Esophagus squamous epithelium (tissue), 5 donors: ENCODE measurements around the gene B3GALT6. TPM values are rescaled to one million over a fixed set of nuclear protein-coding genes. Genes with fewer than 3 reads are reported as not detected.

ENCODE experiments used
- DNase-seq: peaks from one replicate; lab custom pipeline; 2025; lab: John Stamatoyannopoulos, UW
- H3K27ac ChIP-seq, 4 donors: fragments of 200-600 bp; sonication (generic); one replicate each; pipeline ENCODE4 v1.5.1; 2016 to 2019; ENCODE audit warnings: mild to moderate bottlenecking in 1 of 4
- H3K27me3 ChIP-seq, 4 donors: fragments of 200-600 bp; sonication (generic); 1 replicate in 3 of 4; 2 replicates in 1 of 4; pipeline versions ENCODE4 v1.5.1 to v1.6.0; 2017 to 2021; ENCODE audit warnings: antibody characterized with exemption in 1 of 4
- H3K36me3 ChIP-seq, 3 donors: fragments of 200-600 bp; sonication (generic); one replicate each; pipeline ENCODE4 v1.5.1; 2016 to 2019
- H3K4me1 ChIP-seq, 3 donors: fragments of 200-600 bp; sonication (generic); one replicate each; pipeline ENCODE4 v1.5.1; 2017 to 2019
- H3K4me3 ChIP-seq, 4 donors: fragments of 200-600 bp; sonication (generic); 1 replicate in 3 of 4; 2 replicates in 1 of 4; pipeline ENCODE4 v1.5.1; 2016 to 2019; ENCODE audit warnings: mild to moderate bottlenecking in 2 of 4, moderate library complexity in 1 of 4
- H3K9me3 ChIP-seq, 3 donors: fragments of 200-600 bp; sonication (generic); one replicate each; pipeline ENCODE4 v1.5.1; 2016 to 2019
- CTCF ChIP-seq, 6 experiments: fragments of 450-650 bp in 4 of 6; fragments of 200-600 bp in 2 of 6; sonication (generic) in 2 of 6; IDR thresholded peaks; one replicate each; pipeline ENCODE4 v1.5.1; 2016 to 2019; ENCODE audit warnings: antibody characterized with exemption in 6 of 6, mild to moderate bottlenecking in 4 of 6, moderate library complexity in 4 of 6
- POLR2A ChIP-seq, 4 donors: fragments of 450-650 bp; IDR thresholded peaks; one replicate each; pipeline ENCODE4 v1.6.1; 2017; ENCODE audit warnings: antibody characterized with exemption in 4 of 4, mild to moderate bottlenecking in 4 of 4, moderate library complexity in 3 of 4
- WGBS, 2 donors: methylation state at CpG; one replicate each; pipeline ENCODE4 v1.1.5; 2018; 5-methylcytosine and 5-hydroxymethylcytosine counted together
- intact Hi-C: fragments of 100-400 bp; cut with DNase I; formaldehyde crosslinking; loops from one replicate; pipeline ENCODE4 v1.15.0; 2022
- total RNA-seq, 4 donors: library from RNA; depleted of rRNA; stranded (reverse); fragments of >200 nt; gene quantifications; one replicate each; pipeline ENCODE4 v1.1.0, GENCODE V29; 2016
- donor health status: DM: yes; HTN: yes; CAD: no.

Gene B3GALT6
- total RNA-seq, 4 donors from 2014 or later: 13.5 to 17.5 (median 15.6) TPM

- H3K27ac ChIP-seq: no peak overlapping the region
These were observed 9.3 kb upstream of the B3GALT6 start for GRCh38 chr1:1222575-1223225.

GRCh38 chr1:1223321-1223720 lies 8.7 kb upstream of the B3GALT6 start:
- WGBS, 2 donors: 80 to 92% methylated on average over 1 to 5 of the region's 15 CpGs
- no peaks in the 10 kb centered on the region for H3K9me3 ChIP-seq
- H3K4me3 ChIP-seq: no peak overlapping the region
- no peaks in the 10 kb centered on the region for H3K27me3 ChIP-seq
- DNase-seq: no peak
- peaks cover 39 to 100% (median 43%) of the 10 kb centered on the region in 3 donors for H3K36me3 ChIP-seq
- H3K27ac ChIP-seq: no peak overlapping the region
- peaks cover 0 to 31% (median 0%) of the 10 kb centered on the region in 3 donors for H3K4me1 ChIP-seq
- intact Hi-C loops: no loop called here
- TF ChIP-seq CTCF (IDR thresholded peaks at IDR 0.05) (no peak), POLR2A (IDR thresholded peaks at IDR 0.05) (no peak)

More at GRCh38 chr1:1222575-1223225, 9.3 kb upstream of the B3GALT6 start:
- no peaks in the 10 kb centered on the region for H3K9me3 ChIP-seq
- peaks cover 0 to 31% (median 1%) of the 10 kb centered on the region in 3 donors for H3K4me1 ChIP-seq
- H3K27me3 ChIP-seq: no peaks in the 10 kb centered on the region
- no peak overlapping the region for H3K4me3 ChIP-seq
- no peak for DNase-seq
- H3K36me3 ChIP-seq: peaks cover 38 to 100% (median 38%) of the 10 kb centered on the region in 3 donors
- TF ChIP-seq CTCF (IDR thresholded peaks at IDR 0.05) (no peak), POLR2A (IDR thresholded peaks at IDR 0.05) (no peak)
- WGBS, 2 donors: 95 to 96% methylated on average over 22 to 40 of the region's 44 CpGs
- intact Hi-C loops: no loop called here

- 93 to 100% methylated on average over 1 to 12 of the region's 21 CpGs for WGBS, 2 donors
- Histone ChIP-seq H3K4me3 (no peak overlapping the region), H3K36me3 (peaks cover 38 to 100% (median 48%) of the 10 kb centered on the region in 3 donors), H3K9me3 (no peaks in the 10 kb centered on the region), H3K4me1 (peaks cover 0 to 33% (median 0%) of the 10 kb centered on the region in 3 donors), H3K27ac (no peak overlapping the region), H3K27me3 (no peaks in the 10 kb centered on the region)
- no peak for TF ChIP-seq POLR2A (IDR thresholded peaks at IDR 0.05)
- no peak for TF ChIP-seq CTCF (IDR thresholded peaks at IDR 0.05)
- intact Hi-C loops: no loop called here
- no peak for DNase-seq
These were observed 8.1 kb upstream of the B3GALT6 start for GRCh38 chr1:1223891-1224290.

GRCh38 chr1:1225238-1225845 lies 6.7 kb upstream of the B3GALT6 start:
- Histone ChIP-seq H3K27ac (no peak overlapping the region), H3K27me3 (no peaks in the 10 kb centered on the region), H3K4me3 (no peak overlapping the region), H3K9me3 (no peaks in the 10 kb centered on the region), H3K36me3 (peaks cover 38 to 92% (median 48%) of the 10 kb centered on the region in 3 donors), H3K4me1 (peaks cover 9 to 48% (median 13%) of the 10 kb centered on the region in 3 donors)
- no peak for DNase-seq
- intact Hi-C loops: no loop called here
- WGBS, 2 donors: 60 to 78% methylated on average over 2 to 14 of the region's 34 CpGs
- no peak for TF ChIP-seq POLR2A (IDR thresholded peaks at IDR 0.05)
- TF ChIP-seq CTCF (IDR thresholded peaks at IDR 0.05): no peak

GRCh38 chr1:1225913-1226312 lies 6.1 kb upstream of the B3GALT6 start:
- intact Hi-C loops: no loop called here
- H3K27ac ChIP-seq: no peak overlapping the region
- no peak for DNase-seq
- no peak overlapping the region for H3K4me3 ChIP-seq
- WGBS, 2 donors: 79 to 85% methylated on average over 16 to 18 of the region's 18 CpGs
- no peaks in the 10 kb centered on the region for H3K9me3 ChIP-seq
- no peak for TF ChIP-seq POLR2A (IDR thresholded peaks at IDR 0.05)
- no peak for TF ChIP-seq CTCF (IDR thresholded peaks at IDR 0.05)
- peaks cover 15 to 54% (median 19%) of the 10 kb centered on the region in 3 donors for H3K4me1 ChIP-seq
- no peaks in the 10 kb centered on the region for H3K27me3 ChIP-seq
- H3K36me3 ChIP-seq: peaks cover 38 to 86% (median 48%) of the 10 kb centered on the region in 3 donors
